ENCODE data around the gene KCNC1. TPM values are rescaled to one million over a fixed set of nuclear protein-coding genes. Genes with fewer than 3 reads are reported as not detected.

The KCNC1 gene
- total RNA-seq, 1 donor from 2014 or later: not detected

DNA sequence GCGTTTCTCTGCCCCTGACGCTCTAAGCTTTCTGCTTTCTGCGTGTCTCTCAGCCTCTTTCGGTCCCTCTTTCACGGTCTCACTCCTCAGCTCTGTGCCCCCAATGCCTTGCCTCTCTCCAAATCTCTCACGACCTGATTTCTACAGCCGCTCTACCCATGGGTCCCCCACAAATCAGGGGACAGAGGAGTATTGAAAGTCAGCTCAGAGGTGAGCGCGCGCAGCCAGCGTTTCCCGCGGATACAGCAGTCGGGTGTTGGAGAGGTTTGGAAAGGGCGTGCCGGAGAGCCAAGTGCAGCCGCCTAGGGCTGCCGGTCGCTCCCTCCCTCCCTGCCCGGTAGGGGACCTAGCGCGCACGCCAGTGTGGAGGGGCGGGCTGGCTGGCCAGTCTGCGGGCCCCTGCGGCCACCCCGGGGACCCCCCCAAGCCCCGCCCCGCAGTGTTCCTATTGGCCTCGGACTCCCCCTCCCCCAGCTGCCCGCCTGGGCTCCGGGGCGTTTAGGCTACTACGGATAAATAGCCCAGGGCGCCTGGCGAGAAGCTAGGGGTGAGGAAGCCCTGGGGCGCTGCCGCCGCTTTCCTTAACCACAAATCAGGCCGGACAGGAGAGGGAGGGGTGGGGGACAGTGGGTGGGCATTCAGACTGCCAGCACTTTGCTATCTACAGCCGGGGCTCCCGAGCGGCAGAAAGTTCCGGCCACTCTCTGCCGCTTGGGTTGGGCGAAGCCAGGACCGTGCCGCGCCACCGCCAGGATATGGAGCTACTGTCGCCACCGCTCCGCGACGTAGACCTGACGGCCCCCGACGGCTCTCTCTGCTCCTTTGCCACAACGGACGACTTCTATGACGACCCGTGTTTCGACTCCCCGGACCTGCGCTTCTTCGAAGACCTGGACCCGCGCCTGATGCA is 15.3 kb upstream of the KCNC1 start, which contains the start of gene MYOD1:
Gene MYOD1 (plus strand): TSS at position 544 of the 910 bp plus-strand sequence. CDS start 212 bp downstream, at position 756.
- intact Hi-C loops (cut with micrococcal nuclease): no loop called here
- H3K9me3 Mint-ChIP-seq: no peaks in the 10 kb centered on the region
- H3K36me3 Mint-ChIP-seq (ENCODE audit: low read depth): no peaks in the 10 kb centered on the region
- no peaks in the 10 kb centered on the region for H3K4me1 Mint-ChIP-seq (ENCODE audit: low read depth)
- DNase-seq (ENCODE audit: low spot score): no peak
- no peak within 1 kb of the TSS for H3K27ac Mint-ChIP-seq
- peaks cover 26% of the 10 kb centered on the region for H3K27me3 Mint-ChIP-seq (ENCODE audit: insufficient read depth)
- no peak within 1 kb of the TSS for H3K4me3 Mint-ChIP-seq

DNA sequence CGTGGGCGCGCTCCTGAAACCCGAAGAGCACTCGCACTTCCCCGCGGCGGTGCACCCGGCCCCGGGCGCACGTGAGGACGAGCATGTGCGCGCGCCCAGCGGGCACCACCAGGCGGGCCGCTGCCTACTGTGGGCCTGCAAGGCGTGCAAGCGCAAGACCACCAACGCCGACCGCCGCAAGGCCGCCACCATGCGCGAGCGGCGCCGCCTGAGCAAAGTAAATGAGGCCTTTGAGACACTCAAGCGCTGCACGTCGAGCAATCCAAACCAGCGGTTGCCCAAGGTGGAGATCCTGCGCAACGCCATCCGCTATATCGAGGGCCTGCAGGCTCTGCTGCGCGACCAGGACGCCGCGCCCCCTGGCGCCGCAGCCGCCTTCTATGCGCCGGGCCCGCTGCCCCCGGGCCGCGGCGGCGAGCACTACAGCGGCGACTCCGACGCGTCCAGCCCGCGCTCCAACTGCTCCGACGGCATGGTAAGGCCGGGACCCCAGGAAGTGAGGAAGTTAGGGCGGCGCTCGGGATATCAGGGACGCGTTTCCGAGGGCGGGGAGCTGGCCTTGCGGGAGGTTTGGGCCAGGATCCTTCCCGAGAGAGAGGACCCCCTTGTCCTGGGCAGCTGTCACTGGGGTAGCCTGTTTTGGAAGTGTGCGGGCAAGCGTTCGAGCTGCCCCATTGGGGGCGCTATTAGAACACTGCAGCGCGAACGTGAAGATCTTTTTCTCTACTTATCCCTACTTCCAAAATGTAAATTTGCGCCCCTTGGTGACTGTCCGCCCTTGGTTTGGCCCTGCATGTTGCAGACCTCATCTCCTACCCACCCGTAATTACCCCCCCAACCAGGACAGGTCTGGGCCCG is 14.4 kb upstream of the KCNC1 start:
- Mint-ChIP-seq H3K36me3 (ENCODE audit: low read depth) (no peaks in the 10 kb centered on the region), H3K27ac (no peak overlapping the region), H3K4me1 (ENCODE audit: low read depth) (no peaks in the 10 kb centered on the region), H3K4me3 (no peak overlapping the region), H3K9me3 (no peaks in the 10 kb centered on the region), H3K27me3 (ENCODE audit: insufficient read depth) (peaks cover 26% of the 10 kb centered on the region)
- no peak for DNase-seq (ENCODE audit: low spot score)
- intact Hi-C loops (cut with micrococcal nuclease): loop anchor here (2.0 kb wide), 1 partner anchor 1107 kb away; no protein-coding TSS in a partner anchor

DNA sequence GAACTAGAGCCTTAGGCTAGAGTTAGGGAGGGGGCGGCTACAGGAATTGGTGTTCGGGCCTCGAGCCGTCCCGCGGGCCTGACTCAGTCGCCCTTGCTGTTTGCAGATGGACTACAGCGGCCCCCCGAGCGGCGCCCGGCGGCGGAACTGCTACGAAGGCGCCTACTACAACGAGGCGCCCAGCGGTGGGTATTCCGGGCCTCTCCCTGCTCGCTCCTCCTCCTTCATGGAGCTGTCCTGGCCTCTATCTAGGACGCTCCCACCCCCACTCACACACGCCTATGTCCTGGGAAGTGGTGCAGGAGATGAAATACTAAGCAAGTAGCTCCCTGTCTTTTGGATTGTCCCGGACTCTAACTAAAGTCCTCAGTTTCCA is 13.8 kb upstream of the KCNC1 start:
- intact Hi-C loops (cut with micrococcal nuclease): loop anchor here (2.0 kb wide), 1 partner anchor 1108 kb away; no protein-coding TSS in a partner anchor
- Mint-ChIP-seq H3K27me3 (ENCODE audit: insufficient read depth) (peaks cover 28% of the 10 kb centered on the region), H3K27ac (no peak overlapping the region), H3K9me3 (no peaks in the 10 kb centered on the region), H3K36me3 (ENCODE audit: low read depth) (no peaks in the 10 kb centered on the region), H3K4me1 (ENCODE audit: low read depth) (no peaks in the 10 kb centered on the region), H3K4me3 (no peak overlapping the region)
- DNase-seq (ENCODE audit: low spot score): no peak

DNA sequence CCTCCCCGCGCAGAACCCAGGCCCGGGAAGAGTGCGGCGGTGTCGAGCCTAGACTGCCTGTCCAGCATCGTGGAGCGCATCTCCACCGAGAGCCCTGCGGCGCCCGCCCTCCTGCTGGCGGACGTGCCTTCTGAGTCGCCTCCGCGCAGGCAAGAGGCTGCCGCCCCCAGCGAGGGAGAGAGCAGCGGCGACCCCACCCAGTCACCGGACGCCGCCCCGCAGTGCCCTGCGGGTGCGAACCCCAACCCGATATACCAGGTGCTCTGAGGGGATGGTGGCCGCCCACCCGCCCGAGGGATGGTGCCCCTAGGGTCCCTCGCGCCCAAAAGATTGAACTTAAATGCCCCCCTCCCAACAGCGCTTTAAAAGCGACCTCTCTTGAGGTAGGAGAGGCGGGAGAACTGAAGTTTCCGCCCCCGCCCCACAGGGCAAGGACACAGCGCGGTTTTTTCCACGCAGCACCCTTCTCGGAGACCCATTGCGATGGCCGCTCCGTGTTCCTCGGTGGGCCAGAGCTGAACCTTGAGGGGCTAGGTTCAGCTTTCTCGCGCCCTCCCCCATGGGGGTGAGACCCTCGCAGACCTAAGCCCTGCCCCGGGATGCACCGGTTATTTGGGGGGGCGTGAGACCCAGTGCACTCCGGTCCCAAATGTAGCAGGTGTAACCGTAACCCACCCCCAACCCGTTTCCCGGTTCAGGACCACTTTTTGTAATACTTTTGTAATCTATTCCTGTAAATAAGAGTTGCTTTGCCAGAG is 13.2 kb upstream of the KCNC1 start:
- Mint-ChIP-seq H3K9me3 (no peaks in the 10 kb centered on the region), H3K4me3 (no peak overlapping the region), H3K27me3 (ENCODE audit: insufficient read depth) (peaks cover 30% of the 10 kb centered on the region), H3K27ac (peak overlapping the region; percentile 13), H3K36me3 (ENCODE audit: low read depth) (no peaks in the 10 kb centered on the region), H3K4me1 (ENCODE audit: low read depth) (no peaks in the 10 kb centered on the region)
- intact Hi-C loops (cut with micrococcal nuclease): loop anchor here (2.0 kb wide), 1 partner anchor 1109 kb away; no protein-coding TSS in a partner anchor
- DNase-seq (ENCODE audit: low spot score): no peak

DNA sequence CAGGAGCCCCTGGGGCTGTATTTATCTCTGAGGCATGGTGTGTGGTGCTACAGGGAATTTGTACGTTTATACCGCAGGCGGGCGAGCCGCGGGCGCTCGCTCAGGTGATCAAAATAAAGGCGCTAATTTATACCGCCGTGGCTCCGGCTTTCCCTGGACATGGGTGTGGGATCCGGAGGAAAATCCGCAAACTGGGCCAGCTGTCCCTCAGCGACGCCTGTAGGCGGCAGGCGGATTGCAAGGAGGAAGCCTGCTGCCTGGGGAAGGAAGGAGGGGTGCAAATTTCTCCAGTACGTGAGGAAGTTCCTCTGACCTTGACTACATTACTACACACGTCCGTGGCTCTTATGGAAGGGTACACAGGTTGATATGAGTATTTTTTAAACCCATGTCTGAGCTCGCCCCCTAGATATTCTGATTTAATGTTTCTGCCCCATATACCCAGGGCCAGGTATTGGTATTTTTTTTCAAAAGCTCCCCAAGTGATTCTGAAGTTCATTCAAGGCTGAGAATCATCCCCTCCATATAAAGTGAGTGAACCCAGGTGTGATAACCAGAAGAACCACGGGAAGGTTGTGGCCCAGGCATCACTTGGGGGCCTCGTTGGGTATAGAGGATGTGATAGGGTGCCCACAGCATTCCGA is 12.5 kb upstream of the KCNC1 start:
- peak overlapping the region; percentile 13 for H3K27ac Mint-ChIP-seq

GRCh38 chr11:17724020-17724908 is 10.3 kb upstream of the KCNC1 start:
- Mint-ChIP-seq H3K4me3 (no peak overlapping the region), H3K4me1 (ENCODE audit: low read depth) (no peaks in the 10 kb centered on the region), H3K27ac (no peak overlapping the region), H3K9me3 (no peaks in the 10 kb centered on the region), H3K27me3 (ENCODE audit: insufficient read depth) (peaks cover 41% of the 10 kb centered on the region), H3K36me3 (ENCODE audit: low read depth) (no peaks in the 10 kb centered on the region)
- DNase-seq (ENCODE audit: low spot score): no peak
- intact Hi-C loops (cut with micrococcal nuclease): no loop called here

More for the DNA sequence above, 12.5 kb upstream of the KCNC1 start:
- H3K27me3 Mint-ChIP-seq (ENCODE audit: insufficient read depth): peaks cover 33% of the 10 kb centered on the region
- no peaks in the 10 kb centered on the region for H3K9me3 Mint-ChIP-seq
- no peaks in the 10 kb centered on the region for H3K4me1 Mint-ChIP-seq (ENCODE audit: low read depth)
- no peaks in the 10 kb centered on the region for H3K36me3 Mint-ChIP-seq (ENCODE audit: low read depth)
- H3K4me3 Mint-ChIP-seq: no peak overlapping the region
- intact Hi-C loops (cut with micrococcal nuclease): loop anchor here (2.0 kb wide), 1 partner anchor 1109 kb away; no protein-coding TSS in a partner anchor
- DNase-seq (ENCODE audit: low spot score): no peak

DNA sequence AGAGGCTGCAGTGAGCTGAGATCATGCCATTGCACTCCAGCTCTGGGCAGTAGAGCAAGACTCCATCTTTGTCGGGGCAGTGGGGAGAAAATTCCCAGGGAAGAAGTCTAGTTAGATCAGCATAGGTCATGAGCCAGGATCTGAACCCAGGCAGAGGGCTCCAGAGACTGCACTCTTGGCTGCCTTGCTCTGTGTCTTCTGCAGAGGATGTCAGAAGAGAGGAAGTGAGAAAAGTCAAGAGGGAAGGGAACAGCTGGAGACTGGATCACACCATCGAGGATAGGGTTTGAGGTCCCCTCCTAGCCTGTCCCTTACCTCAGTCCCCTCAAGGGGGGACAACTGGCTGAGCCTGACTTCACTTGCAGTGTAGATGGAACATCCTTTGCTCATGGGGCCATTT is 9.4 kb upstream of the KCNC1 start:
- no peak for DNase-seq (ENCODE audit: low spot score)
- Mint-ChIP-seq H3K4me1 (ENCODE audit: low read depth) (no peaks in the 10 kb centered on the region), H3K9me3 (no peaks in the 10 kb centered on the region), H3K27ac (no peak overlapping the region), H3K36me3 (ENCODE audit: low read depth) (no peaks in the 10 kb centered on the region), H3K27me3 (ENCODE audit: insufficient read depth) (peaks cover 43% of the 10 kb centered on the region), H3K4me3 (no peak overlapping the region)
- intact Hi-C loops (cut with micrococcal nuclease): no loop called here

GRCh38 chr11:17730137-17730536 is 4.4 kb upstream of the KCNC1 start:
- no peaks in the 10 kb centered on the region for H3K4me1 Mint-ChIP-seq (ENCODE audit: low read depth)
- no peak for DNase-seq (ENCODE audit: low spot score)
- intact Hi-C loops (cut with micrococcal nuclease): loop anchor here (1.0 to 2.0 kb wide), 2 partner anchors 131 to 377 kb away; partner anchors contain the start of gene SAAL1
- peaks cover 51% of the 10 kb centered on the region for H3K27me3 Mint-ChIP-seq (ENCODE audit: insufficient read depth)
- H3K9me3 Mint-ChIP-seq: no peaks in the 10 kb centered on the region
- no peak overlapping the region for H3K27ac Mint-ChIP-seq
- no peaks in the 10 kb centered on the region for H3K36me3 Mint-ChIP-seq (ENCODE audit: low read depth)
- H3K4me3 Mint-ChIP-seq: no peak overlapping the region

DNA sequence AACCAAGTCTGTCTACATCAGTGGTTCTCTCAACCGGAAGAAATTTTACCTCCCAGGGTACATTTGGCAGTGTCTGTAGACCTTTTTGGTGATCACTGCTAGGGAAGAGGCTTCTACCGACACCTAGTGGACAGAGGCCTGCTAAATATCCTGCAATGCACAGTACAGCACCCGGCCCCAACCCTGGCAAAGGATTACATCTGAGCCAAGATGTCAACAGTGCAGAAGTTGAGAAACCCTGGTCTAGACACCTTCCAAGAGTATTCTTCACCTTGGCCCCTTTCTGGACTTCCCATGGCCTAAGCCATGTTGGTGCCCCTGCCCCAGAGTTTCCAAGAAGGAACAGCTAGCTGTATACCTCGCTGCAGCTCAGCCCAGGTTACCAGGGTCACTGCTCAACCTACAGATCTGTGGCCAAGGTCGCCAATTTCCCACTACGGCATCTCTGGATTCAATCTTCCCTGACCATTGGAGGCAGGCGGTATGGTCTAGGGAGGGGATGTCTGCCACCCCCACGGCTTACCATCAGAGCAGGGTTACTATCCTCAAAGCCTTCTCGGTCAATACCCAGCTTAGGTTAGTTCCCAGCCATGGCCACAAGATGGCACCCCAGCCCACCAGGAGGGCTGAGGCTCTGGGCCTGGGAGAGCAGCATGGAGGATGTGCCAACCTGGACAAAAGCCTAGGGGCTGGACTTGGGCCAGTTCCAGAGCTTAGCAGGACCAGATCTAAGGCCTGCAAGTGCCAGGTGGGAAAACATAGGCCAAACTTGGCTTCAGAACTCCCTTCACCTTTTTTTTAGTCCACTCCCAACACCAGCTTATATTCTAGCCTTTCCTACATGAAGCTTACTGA is 3.7 kb upstream of the KCNC1 start:
- intact Hi-C loops (cut with micrococcal nuclease): loop anchor here (1.0 to 2.0 kb wide), 3 partner anchors 132 to 376 kb away; partner anchors contain the start of gene SAAL1
- no peaks in the 10 kb centered on the region for H3K9me3 Mint-ChIP-seq
- H3K4me1 Mint-ChIP-seq (ENCODE audit: low read depth): no peaks in the 10 kb centered on the region
- H3K27me3 Mint-ChIP-seq (ENCODE audit: insufficient read depth): peaks cover 49% of the 10 kb centered on the region
- DNase-seq (ENCODE audit: low spot score): peak; percentile 48
- H3K4me3 Mint-ChIP-seq: no peak overlapping the region
- H3K36me3 Mint-ChIP-seq (ENCODE audit: low read depth): no peaks in the 10 kb centered on the region
- H3K27ac Mint-ChIP-seq: no peak overlapping the region

DNA sequence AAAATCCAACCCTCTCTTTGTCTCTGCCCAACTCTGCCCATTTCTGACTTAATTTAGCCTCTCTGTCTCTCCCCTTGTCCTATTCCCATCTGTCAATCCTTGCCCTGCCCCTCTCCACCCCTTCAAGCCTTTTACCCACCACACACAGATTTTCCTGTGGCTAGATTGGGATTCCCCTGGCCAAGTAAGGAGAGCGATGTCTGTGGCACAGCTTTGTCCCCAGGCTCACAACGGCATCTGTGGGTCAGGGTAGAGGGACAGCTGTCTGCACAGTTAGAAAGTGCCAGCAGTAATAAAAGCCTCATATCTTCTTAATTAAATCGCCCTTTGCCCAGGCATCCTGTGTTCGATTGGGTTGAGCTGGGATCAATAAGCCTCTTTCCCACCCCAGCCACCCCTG is 1.3 kb upstream of the KCNC1 start:
- no peaks in the 10 kb centered on the region for H3K36me3 Mint-ChIP-seq (ENCODE audit: low read depth)
- H3K27me3 Mint-ChIP-seq (ENCODE audit: insufficient read depth): peaks cover 52% of the 10 kb centered on the region
- H3K9me3 Mint-ChIP-seq: no peaks in the 10 kb centered on the region
- H3K4me1 Mint-ChIP-seq (ENCODE audit: low read depth): no peaks in the 10 kb centered on the region
- no peak overlapping the region for H3K27ac Mint-ChIP-seq
- DNase-seq (ENCODE audit: low spot score): no peak
- intact Hi-C loops (cut with micrococcal nuclease): no loop called here
- H3K4me3 Mint-ChIP-seq: no peak overlapping the region
